ENCODE results near the gene FAM169A.

DNA sequence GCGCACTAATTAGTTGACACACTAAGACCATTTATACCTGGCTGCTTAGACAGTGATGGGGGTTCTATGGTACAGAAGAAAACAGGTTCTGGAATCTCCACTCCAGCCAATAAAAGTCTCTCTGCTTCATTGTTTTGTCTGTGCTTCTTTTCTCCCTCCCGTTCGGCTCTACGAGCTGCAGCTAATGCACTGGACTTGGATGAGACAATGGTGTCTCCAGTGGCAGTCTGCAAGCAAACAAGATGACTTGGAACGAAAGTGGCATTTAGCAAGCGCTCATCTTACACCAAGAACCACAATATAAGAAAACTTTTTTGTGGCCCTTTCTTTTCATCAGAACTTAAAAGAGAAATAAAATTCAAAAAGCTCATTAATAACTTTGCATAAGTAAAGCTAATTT is 129.4 kb downstream of the FAM169A start:
- TF ChIP-seq POLR2A (IDR thresholded peaks at IDR 0.05; ENCODE audit: low read depth, low read length) (no peak), POLR2AphosphoS5 (IDR thresholded peaks at IDR 0.05; ENCODE audit: insufficient read depth, low read depth, low read length) (no peak), MYC (IDR thresholded peaks at IDR 0.05; ENCODE audit: low read depth, low read length) (no peak)
- TF ChIP-seq, protein P1, sequence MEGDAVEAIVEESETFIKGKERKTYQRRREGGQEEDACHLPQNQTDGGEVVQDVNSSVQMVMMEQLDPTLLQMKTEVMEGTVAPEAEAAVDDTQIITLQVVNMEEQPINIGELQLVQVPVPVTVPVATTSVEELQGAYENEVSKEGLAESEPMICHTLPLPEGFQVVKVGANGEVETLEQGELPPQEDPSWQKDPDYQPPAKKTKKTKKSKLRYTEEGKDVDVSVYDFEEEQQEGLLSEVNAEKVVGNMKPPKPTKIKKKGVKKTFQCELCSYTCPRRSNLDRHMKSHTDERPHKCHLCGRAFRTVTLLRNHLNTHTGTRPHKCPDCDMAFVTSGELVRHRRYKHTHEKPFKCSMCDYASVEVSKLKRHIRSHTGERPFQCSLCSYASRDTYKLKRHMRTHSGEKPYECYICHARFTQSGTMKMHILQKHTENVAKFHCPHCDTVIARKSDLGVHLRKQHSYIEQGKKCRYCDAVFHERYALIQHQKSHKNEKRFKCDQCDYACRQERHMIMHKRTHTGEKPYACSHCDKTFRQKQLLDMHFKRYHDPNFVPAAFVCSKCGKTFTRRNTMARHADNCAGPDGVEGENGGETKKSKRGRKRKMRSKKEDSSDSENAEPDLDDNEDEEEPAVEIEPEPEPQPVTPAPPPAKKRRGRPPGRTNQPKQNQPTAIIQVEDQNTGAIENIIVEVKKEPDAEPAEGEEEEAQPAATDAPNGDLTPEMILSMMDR (IDR thresholded peaks at IDR 0.05; ENCODE audit: extremely low read depth in 1 of 2, insufficient read depth in 1 of 2, low read depth in 1 of 2, low read length in 2 of 2): no peak
- TF ChIP-seq, protein P2, sequence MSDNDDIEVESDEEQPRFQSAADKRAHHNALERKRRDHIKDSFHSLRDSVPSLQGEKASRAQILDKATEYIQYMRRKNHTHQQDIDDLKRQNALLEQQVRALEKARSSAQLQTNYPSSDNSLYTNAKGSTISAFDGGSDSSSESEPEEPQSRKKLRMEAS (IDR thresholded peaks at IDR 0.05; ENCODE audit: insufficient read depth, insufficient read length): no peak
